ENCODE results near the gene SEMA3B. TPM values are rescaled to one million over a fixed set of nuclear protein-coding genes. Genes with fewer than 3 reads are reported as not detected.

SEMA3B gene
- total and polyA plus RNA-seq, 12 donors: 14.9 to 46.7 (median 21.9) TPM

DNA sequence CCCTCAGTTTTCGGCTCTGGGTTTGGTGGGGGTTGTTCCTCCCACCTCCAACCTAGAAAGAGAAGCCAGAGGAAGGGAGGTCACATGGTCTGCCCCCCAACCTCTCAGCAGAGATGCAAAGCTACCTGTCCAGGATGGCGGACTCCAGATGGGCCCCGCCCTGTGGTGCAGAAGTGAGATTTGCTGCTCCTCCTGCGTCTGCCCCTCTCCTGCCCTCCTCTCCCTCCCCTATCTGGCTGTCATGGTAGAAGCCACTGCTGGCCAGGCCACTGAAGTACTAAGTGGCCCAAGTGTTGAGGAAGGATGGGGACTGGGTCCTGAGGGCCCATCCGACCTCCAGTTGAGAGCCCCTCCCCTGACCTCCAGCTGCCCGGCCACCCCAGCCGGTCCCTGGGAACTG is 2.1 kb upstream of the SEMA3B start:
- H3K4me1 ChIP-seq: peaks cover 18 to 68% (median 54%) of the 10 kb centered on the region in 9 donors
- intact Hi-C loops (cut with DNase I): loop anchor here in 1 of 10 donors (10.0 kb wide), 1 partner anchor 58 kb away; the partner anchor contains the start of genes HYAL2 and TUSC2
- DNase-seq (no peak), ATAC-seq (no peak)
- peaks cover 0 to 14% (median 0%) of the 10 kb centered on the region in 7 donors for H3K27me3 ChIP-seq
- H3K36me3 ChIP-seq: no peaks in the 10 kb centered on the region
- H3K9me3 ChIP-seq: no peaks in the 10 kb centered on the region
- 49 to 53% methylated on average over 7 of the region's 7 CpGs for WGBS, 2 donors
- H3K4me3 ChIP-seq: peak overlapping the region; percentile 29 to 71 (median 61)
- peak overlapping the region; percentile 81 to 98 (median 93) for H3K27ac ChIP-seq
- TF ChIP-seq, protein P1, sequence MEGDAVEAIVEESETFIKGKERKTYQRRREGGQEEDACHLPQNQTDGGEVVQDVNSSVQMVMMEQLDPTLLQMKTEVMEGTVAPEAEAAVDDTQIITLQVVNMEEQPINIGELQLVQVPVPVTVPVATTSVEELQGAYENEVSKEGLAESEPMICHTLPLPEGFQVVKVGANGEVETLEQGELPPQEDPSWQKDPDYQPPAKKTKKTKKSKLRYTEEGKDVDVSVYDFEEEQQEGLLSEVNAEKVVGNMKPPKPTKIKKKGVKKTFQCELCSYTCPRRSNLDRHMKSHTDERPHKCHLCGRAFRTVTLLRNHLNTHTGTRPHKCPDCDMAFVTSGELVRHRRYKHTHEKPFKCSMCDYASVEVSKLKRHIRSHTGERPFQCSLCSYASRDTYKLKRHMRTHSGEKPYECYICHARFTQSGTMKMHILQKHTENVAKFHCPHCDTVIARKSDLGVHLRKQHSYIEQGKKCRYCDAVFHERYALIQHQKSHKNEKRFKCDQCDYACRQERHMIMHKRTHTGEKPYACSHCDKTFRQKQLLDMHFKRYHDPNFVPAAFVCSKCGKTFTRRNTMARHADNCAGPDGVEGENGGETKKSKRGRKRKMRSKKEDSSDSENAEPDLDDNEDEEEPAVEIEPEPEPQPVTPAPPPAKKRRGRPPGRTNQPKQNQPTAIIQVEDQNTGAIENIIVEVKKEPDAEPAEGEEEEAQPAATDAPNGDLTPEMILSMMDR (IDR thresholded peaks at IDR 0.05): no peak

DNA sequence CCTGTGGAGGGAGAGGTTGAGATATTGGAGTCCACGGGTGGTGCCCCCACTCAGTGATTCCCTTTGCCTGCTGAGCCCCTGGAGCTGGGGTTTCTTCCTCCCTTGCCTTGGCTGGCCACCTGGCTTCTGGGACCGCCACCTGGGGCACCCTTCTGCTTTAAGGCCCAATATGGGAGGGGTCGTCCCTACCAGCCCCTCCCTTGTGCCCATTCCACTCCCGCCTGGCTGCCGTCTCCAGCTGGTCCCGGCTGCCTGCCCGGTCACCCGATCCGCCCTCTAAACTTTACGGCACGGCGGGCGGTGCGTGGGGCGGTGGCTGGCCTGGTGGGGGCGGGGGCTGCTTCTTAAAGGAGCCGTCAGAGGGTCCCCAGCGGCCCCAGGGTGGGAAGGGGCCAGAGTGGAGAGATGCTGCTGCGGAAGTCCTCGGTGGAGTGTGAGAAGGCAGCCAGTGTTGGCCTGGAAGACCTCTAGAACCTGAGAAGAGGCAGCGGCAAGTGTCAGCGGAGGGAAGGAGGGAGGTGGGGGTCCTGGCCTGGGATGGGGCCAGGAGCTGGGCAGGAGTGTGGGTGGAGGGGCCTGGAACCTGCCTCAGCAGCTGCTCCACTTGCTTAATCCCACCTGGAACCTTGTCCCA is 1.6 kb upstream of the SEMA3B start:
- intact Hi-C loops (cut with DNase I): loop anchor here in 1 of 10 donors (10.0 kb wide), 1 partner anchor 57 kb away; the partner anchor contains the start of genes HYAL2 and TUSC2
- ATAC-seq (peak; percentile 27 to 67 (median 56)), DNase-seq (peak; percentile 70 to 82)
- no peaks in the 10 kb centered on the region for H3K9me3 ChIP-seq
- peak overlapping the region; percentile 29 to 71 (median 61) for H3K4me3 ChIP-seq
- H3K4me1 ChIP-seq: peaks cover 18 to 66% (median 54%) of the 10 kb centered on the region in 9 donors
- H3K27me3 ChIP-seq: peaks cover 0 to 14% (median 0%) of the 10 kb centered on the region in 7 donors
- H3K36me3 ChIP-seq: no peaks in the 10 kb centered on the region
- 10 to 11% methylated on average over 22 of the region's 22 CpGs for WGBS, 2 donors
- peak overlapping the region; percentile 81 to 98 (median 93) for H3K27ac ChIP-seq
- TF ChIP-seq, protein P1 (IDR thresholded peaks at IDR 0.05): peak in 1 of 9 donors; percentile 19

DNA sequence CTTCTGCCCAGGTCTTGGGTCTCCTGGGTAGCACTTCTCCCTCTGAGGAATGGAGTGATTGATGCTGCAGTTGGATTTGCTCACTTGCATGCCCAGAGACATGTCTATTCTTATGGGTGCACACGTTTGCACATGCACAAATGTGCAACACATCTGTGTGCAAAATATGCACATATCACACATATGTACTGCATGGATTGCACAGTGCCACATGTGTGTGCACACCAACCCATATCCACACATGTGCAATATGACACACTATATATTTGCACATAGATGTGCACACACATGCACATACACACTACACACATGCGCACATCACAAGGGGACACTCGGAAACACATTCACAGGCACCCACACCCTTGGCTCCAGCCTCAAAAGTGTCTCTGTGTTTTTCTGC is 671 bp upstream of the SEMA3B start:
- 50 to 54% methylated on average over 3 of the region's 3 CpGs for WGBS, 2 donors
- TF ChIP-seq, protein P1 (IDR thresholded peaks at IDR 0.05): no peak
- H3K4me1 ChIP-seq: peaks cover 20 to 75% (median 57%) of the 10 kb centered on the region in 9 donors
- DNase-seq: no peak
- no peaks in the 10 kb centered on the region for H3K36me3 ChIP-seq
- peaks cover 0 to 16% (median 0%) of the 10 kb centered on the region in 7 donors for H3K27me3 ChIP-seq
- peak overlapping the region in 9 of 10 donors; percentile 58 to 98 (median 94) for H3K27ac ChIP-seq
- peak overlapping the region in 6 of 10 donors; percentile 47 to 71 (median 64) for H3K4me3 ChIP-seq
- intact Hi-C loops (cut with DNase I): loop anchor here in 1 of 10 donors (10.0 kb wide), 1 partner anchor 57 kb away; the partner anchor contains the start of genes HYAL2 and TUSC2
- H3K9me3 ChIP-seq: no peaks in the 10 kb centered on the region
- ATAC-seq: peak in 1 of 8 donors; percentile 0

DNA sequence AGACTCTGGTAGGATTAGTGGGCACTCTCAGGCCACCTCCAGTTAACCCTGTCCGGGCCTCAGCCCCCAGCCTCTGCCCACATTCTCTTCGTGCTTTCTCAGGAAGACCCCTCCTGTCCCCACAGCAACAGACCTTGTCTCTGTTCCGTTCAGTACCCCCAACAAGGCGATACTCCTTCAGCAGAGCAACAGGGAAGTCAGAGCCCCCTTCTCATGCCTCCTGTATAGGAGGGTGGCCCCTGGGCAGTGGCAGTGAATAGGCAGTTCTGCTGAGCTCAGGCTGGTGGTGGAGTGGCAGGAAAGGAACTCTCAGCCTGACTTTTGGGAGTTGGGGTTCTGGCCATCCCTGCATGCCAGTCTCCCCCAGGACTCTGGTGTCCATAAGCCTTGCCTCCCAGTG is 513 bp downstream of the SEMA3B start:
- DNase-seq (peak in 1 of 2 donors; percentile 20), ATAC-seq (no peak)
- H3K27ac ChIP-seq: peak overlapping the region in 9 of 10 donors; percentile 45 to 98 (median 90)
- WGBS, 2 donors: 73 to 77% methylated on average over 4 of the region's 4 CpGs
- H3K27me3 ChIP-seq: peaks cover 0 to 27% (median 2%) of the 10 kb centered on the region in 7 donors
- H3K4me1 ChIP-seq: peaks cover 18 to 77% (median 62%) of the 10 kb centered on the region in 9 donors
- intact Hi-C loops (cut with DNase I): loop anchor here in 1 of 10 donors (10.0 kb wide), 1 partner anchor 55 kb away; the partner anchor contains the start of genes HYAL2 and TUSC2
- peak overlapping the region in 9 of 10 donors; percentile 14 to 71 (median 34) for H3K4me3 ChIP-seq
- H3K36me3 ChIP-seq: no peaks in the 10 kb centered on the region
- TF ChIP-seq, protein P1 (IDR thresholded peaks at IDR 0.05): no peak
- no peaks in the 10 kb centered on the region for H3K9me3 ChIP-seq

All from heart right ventricle (tissue), 16 donors.